Neural progenitor cell (in vitro differentiated cells): Measurements from ENCODE around the gene URB1. TPM values are rescaled to one million over a fixed set of nuclear protein-coding genes. Genes with fewer than 3 reads are reported as not detected.

Source experiments
- DNase-seq: peaks from one replicate; pipeline ENCODE4 v3.0.0-alpha.2; 2016; ENCODE audit warnings: low spot score
- H2AFZ ChIP-seq: fragments of 200-600 bp; sonication (generic); replicated peaks from 2 replicates; pipeline ENCODE4 v1.6.1; 2016; ENCODE audit warnings: antibody characterized with exemption
- H3F3A ChIP-seq: fragments of 200-600 bp; sonication (generic); 2 replicates; pipeline ENCODE4 v1.6.1; 2016; ENCODE audit warnings: antibody characterized with exemption, low read depth
- H3K27ac ChIP-seq: fragments of 200-600 bp; sonication (generic); 2 replicates; pipeline ENCODE4 v1.5.1; 2016; ENCODE audit warnings: mild to moderate bottlenecking
- H3K27me3 ChIP-seq: fragments of 200-600 bp; sonication (generic); 2 replicates; pipeline ENCODE4 v1.6.1; 2016; ENCODE audit warnings: mild to moderate bottlenecking, moderate library complexity
- H3K36me3 ChIP-seq: fragments of 200-600 bp; sonication (generic); 2 replicates; pipeline ENCODE4 v1.5.1; 2016
- H3K4me1 ChIP-seq: fragments of 200-600 bp; sonication (generic); 2 replicates; pipeline ENCODE4 v1.6.1; 2016; ENCODE audit warnings: mixed run types
- H3K4me2 ChIP-seq: fragments of 200-600 bp; sonication (generic); 2 replicates; pipeline ENCODE4 v1.6.1; 2016
- H3K4me3 ChIP-seq: fragments of 200-600 bp; sonication (generic); 2 replicates; pipeline ENCODE4 v1.5.1; 2016
- H3K79me2 ChIP-seq: fragments of 200-600 bp; sonication (generic); 2 replicates; pipeline ENCODE4 v1.6.1; 2016; ENCODE audit warnings: low read depth
- H3K9ac ChIP-seq: fragments of 200-600 bp; sonication (generic); 2 replicates; pipeline ENCODE4 v1.6.1; 2016
- H3K9me3 ChIP-seq: fragments of 200-600 bp; sonication (generic); 2 replicates; pipeline ENCODE4 v1.5.1; 2016; ENCODE audit warnings: low read depth
- H4K20me1 ChIP-seq: fragments of 200-600 bp; sonication (generic); 2 replicates; pipeline ENCODE4 v1.6.1; 2016; ENCODE audit warnings: low read depth
- H3K27ac Mint-ChIP-seq: 3 replicates; pipeline ENCODE4 v1.8.0; 2021; ENCODE audit warnings: mixed read lengths
- H3K27me3 Mint-ChIP-seq: 2 replicates; pipeline ENCODE4 v1.8.0; 2022; ENCODE audit warnings: low read depth, mild to moderate bottlenecking, inconsistent platforms, moderate library complexity, mixed read lengths; ENCODE audit not compliant: insufficient read depth
- H3K36me3 Mint-ChIP-seq: 3 replicates; pipeline ENCODE4 v1.8.0; 2021; ENCODE audit warnings: mixed read lengths
- H3K4me1 Mint-ChIP-seq: 3 replicates; pipeline ENCODE4 v1.8.0; 2021; ENCODE audit warnings: mixed read lengths
- H3K4me3 Mint-ChIP-seq: 3 replicates; pipeline ENCODE4 v1.8.0; 2021; ENCODE audit warnings: mild to moderate bottlenecking, moderate library complexity, mixed read lengths
- H3K9me3 Mint-ChIP-seq: 3 replicates; pipeline ENCODE4 v1.8.0; 2020; ENCODE audit warnings: mixed read lengths
- EZH2 ChIP-seq: fragments of 200-600 bp; sonication (generic); IDR thresholded peaks from 2 replicates; pipeline ENCODE4 v1.6.1; 2017; ENCODE audit warnings: antibody characterized with exemption, mild to moderate bottlenecking, moderate library complexity
- EZH2phosphoT487 ChIP-seq: fragments of 200-600 bp; sonication (generic); IDR thresholded peaks from 2 replicates; pipeline ENCODE4 v1.6.1; 2017; ENCODE audit warnings: antibody characterized with exemption
- total RNA-seq: library from RNA; depleted of rRNA; stranded (reverse); fragments of >200 nt; gene quantifications from 2 replicates; pipeline ENCODE4 v1.2.3, GENCODE V29; 2015; ENCODE audit warnings: low replicate concordance
- TF ChIP-seq, protein P1 (sequence below): fragments of 200-600 bp; sonication (generic); IDR thresholded peaks from 2 replicates; pipeline ENCODE4 v1.5.1; 2017; ENCODE audit warnings: antibody characterized with exemption, mild to moderate bottlenecking

Gene URB1
- total RNA-seq, 1 donor from 2014 or later: 7.7 TPM

- peaks cover 28% of the 10 kb centered on the region for H3K4me1 Mint-ChIP-seq
Observed at GRCh38 chr21:32322103-32322502, 70.7 kb downstream of the URB1 start.

GRCh38 chr21:32321480-32321879, 71.3 kb downstream of the URB1 start:
- Mint-ChIP-seq H3K9me3 (peaks cover 7% of the 10 kb centered on the region), H3K27ac (no peak overlapping the region), H3K4me3 (no peak overlapping the region), H3K4me1 (peaks cover 28% of the 10 kb centered on the region), H3K27me3 (peaks cover 6% of the 10 kb centered on the region), H3K36me3 (peaks cover 59% of the 10 kb centered on the region)
- TF ChIP-seq EZH2phosphoT487: no peak
- no peak for TF ChIP-seq EZH2
- TF ChIP-seq, protein P1, sequence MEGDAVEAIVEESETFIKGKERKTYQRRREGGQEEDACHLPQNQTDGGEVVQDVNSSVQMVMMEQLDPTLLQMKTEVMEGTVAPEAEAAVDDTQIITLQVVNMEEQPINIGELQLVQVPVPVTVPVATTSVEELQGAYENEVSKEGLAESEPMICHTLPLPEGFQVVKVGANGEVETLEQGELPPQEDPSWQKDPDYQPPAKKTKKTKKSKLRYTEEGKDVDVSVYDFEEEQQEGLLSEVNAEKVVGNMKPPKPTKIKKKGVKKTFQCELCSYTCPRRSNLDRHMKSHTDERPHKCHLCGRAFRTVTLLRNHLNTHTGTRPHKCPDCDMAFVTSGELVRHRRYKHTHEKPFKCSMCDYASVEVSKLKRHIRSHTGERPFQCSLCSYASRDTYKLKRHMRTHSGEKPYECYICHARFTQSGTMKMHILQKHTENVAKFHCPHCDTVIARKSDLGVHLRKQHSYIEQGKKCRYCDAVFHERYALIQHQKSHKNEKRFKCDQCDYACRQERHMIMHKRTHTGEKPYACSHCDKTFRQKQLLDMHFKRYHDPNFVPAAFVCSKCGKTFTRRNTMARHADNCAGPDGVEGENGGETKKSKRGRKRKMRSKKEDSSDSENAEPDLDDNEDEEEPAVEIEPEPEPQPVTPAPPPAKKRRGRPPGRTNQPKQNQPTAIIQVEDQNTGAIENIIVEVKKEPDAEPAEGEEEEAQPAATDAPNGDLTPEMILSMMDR: no peak
- Histone ChIP-seq H3K79me2 (no peaks in the 10 kb centered on the region), H3K9ac (no peak overlapping the region), H4K20me1 (peaks cover 6% of the 10 kb centered on the region), H3K9me3 (no peaks in the 10 kb centered on the region), H3K4me1 (peaks cover 2% of the 10 kb centered on the region), H3K27ac (no peak overlapping the region), H2AFZ (no peak overlapping the region), H3K27me3 (no peaks in the 10 kb centered on the region), H3K4me2 (no peak overlapping the region), H3K36me3 (no peaks in the 10 kb centered on the region), H3F3A (no peaks in the 10 kb centered on the region), H3K4me3 (no peak overlapping the region)
- DNase-seq: no peak

More at GRCh38 chr21:32322103-32322502, 70.7 kb downstream of the URB1 start:
- no peak overlapping the region for H3K4me3 ChIP-seq
- H3K9ac ChIP-seq: no peak overlapping the region
- H3K27me3 ChIP-seq: no peaks in the 10 kb centered on the region
- H3K27ac ChIP-seq: no peak overlapping the region
- Mint-ChIP-seq H3K36me3 (peaks cover 65% of the 10 kb centered on the region), H3K9me3 (peaks cover 11% of the 10 kb centered on the region), H3K27ac (no peak overlapping the region), H3K4me3 (no peak overlapping the region), H3K27me3 (peaks cover 6% of the 10 kb centered on the region)
- peaks cover 9% of the 10 kb centered on the region for H4K20me1 ChIP-seq
- no peak overlapping the region for H2AFZ ChIP-seq
- no peaks in the 10 kb centered on the region for H3F3A ChIP-seq
- no peaks in the 10 kb centered on the region for H3K79me2 ChIP-seq
- H3K9me3 ChIP-seq: no peaks in the 10 kb centered on the region
- DNase-seq: no peak
- no peak overlapping the region for H3K4me2 ChIP-seq
- TF ChIP-seq EZH2phosphoT487: no peak
- TF ChIP-seq, protein P1: no peak
- no peak for TF ChIP-seq EZH2
- H3K4me1 ChIP-seq: peaks cover 4% of the 10 kb centered on the region
- no peaks in the 10 kb centered on the region for H3K36me3 ChIP-seq

DNA sequence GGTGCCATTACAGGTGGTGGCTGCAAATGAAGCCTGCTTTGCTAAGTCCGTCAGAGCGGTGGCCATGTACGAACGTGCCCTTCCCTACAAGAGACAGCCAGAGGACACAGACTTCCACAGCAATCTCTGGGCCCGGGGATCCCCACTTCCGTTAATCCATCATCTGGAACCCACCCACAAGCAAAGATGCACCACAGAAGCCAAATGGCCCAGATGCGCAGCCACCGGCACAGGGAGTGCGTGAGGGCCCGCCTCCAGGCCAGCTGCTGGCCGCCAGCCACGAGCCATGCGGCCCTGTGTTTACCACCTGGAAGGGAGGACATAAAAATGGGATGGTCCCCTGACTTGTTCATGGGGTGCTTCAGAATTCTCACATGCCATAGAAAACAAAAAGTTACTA, 72.1 kb downstream of the URB1 start:
- Mint-ChIP-seq H3K27ac (no peak overlapping the region), H3K36me3 (peaks cover 52% of the 10 kb centered on the region), H3K9me3 (peaks cover under 1% of the 10 kb centered on the region), H3K27me3 (peaks cover 6% of the 10 kb centered on the region), H3K4me3 (no peak overlapping the region), H3K4me1 (peaks cover 28% of the 10 kb centered on the region)
- Histone ChIP-seq H3K79me2 (no peaks in the 10 kb centered on the region), H3K4me1 (no peaks in the 10 kb centered on the region), H3K27me3 (no peaks in the 10 kb centered on the region), H2AFZ (no peak overlapping the region), H3K4me2 (no peak overlapping the region), H3F3A (no peaks in the 10 kb centered on the region), H3K4me3 (no peak overlapping the region), H3K27ac (no peak overlapping the region), H3K36me3 (no peaks in the 10 kb centered on the region), H4K20me1 (peaks cover under 1% of the 10 kb centered on the region), H3K9me3 (no peaks in the 10 kb centered on the region), H3K9ac (no peak overlapping the region)
- TF ChIP-seq, protein P1: no peak
- TF ChIP-seq EZH2: no peak
- no peak for TF ChIP-seq EZH2phosphoT487
- DNase-seq: no peak
